ENCODE data around the gene CD82.

GRCh38 chr11:44583353-44583669 lies 17.8 kb downstream of the CD82 start:
- no peak for TF ChIP-seq CTCF (conservative IDR thresholded peaks at IDR 0.05)
- TF ChIP-seq ZFX (IDR thresholded peaks at IDR 0.05) = no peak
